Sigmoid colon (tissue), 4 donors: ENCODE measurements around the gene YPEL5.

Source experiments
- CTCF ChIP-seq, 4 experiments: fragments of 450-650 bp in 3 of 4; fragments of 200-600 bp in 1 of 4; IDR thresholded peaks; one replicate each; pipeline ENCODE4 v1.5.1; 2016 to 2019; ENCODE audit warnings: antibody characterized with exemption in 4 of 4, mild to moderate bottlenecking in 3 of 4, moderate library complexity in 2 of 4
- POLR2A ChIP-seq, 2 donors: fragments of 450-650 bp; IDR thresholded peaks; one replicate each; pipeline ENCODE4 v1.6.1; 2016; ENCODE audit warnings: antibody characterized with exemption in 2 of 2, mild to moderate bottlenecking in 2 of 2, moderate library complexity in 2 of 2
- POLR2AphosphoS5 ChIP-seq, 4 donors: sonication (generic); formaldehyde crosslinking; IDR thresholded peaks; one replicate each; pipeline ENCODE4 v1.6.1; 2017; ENCODE audit warnings: antibody characterized with exemption in 4 of 4

DNA sequence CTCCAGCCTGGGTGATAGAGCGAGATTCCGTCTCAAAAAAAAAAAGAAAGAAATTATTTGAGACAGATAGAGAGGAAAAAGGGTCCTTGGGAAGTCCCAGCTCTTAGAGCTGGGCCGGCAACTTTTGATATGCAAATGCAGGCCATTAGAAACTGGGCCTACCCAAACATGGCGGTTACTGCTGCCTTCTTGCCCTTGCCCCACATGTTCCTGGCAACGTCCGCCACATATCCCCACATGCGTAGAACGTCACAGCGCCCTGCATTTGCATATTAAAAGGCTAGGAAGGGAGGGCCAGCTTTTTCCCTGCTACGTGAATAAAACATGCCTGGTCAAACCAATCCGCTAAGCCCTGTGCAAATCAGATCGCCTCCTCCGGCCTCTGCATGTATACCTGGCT lies 43.8 kb downstream of the YPEL5 start:
- no peak for TF ChIP-seq CTCF (IDR thresholded peaks at IDR 0.05)
- no peak for TF ChIP-seq POLR2A (IDR thresholded peaks at IDR 0.05)
- no peak for TF ChIP-seq POLR2AphosphoS5 (IDR thresholded peaks at IDR 0.05)
